Renal cortical epithelial cell (primary cell): Measurements from ENCODE around the gene ZNF780A. TPM values are rescaled to one million over a fixed set of nuclear protein-coding genes. Genes with fewer than 3 reads are reported as not detected.

Source experiments
- total RNA-seq: library from RNA; depleted of rRNA; stranded (reverse); fragments of >200 nt; gene quantifications from 2 replicates; pipeline ENCODE4 v1.2.3, GENCODE V29; 2014

ZNF780A gene
- total RNA-seq, 1 donor from 2014 or later = 40.4 TPM

Other genes starting within 250 kb of the ZNF780A start
- gene FBL, start 244.6 kb downstream of the ZNF780A start, total RNA-seq = 89.2 and 159 TPM in 2 replicates
- 1.9 and 26.3 TPM in 2 replicates for gene FCGBP, start 156.3 kb downstream of the ZNF780A start, total RNA-seq
- gene PSMC4, start 119.8 kb downstream of the ZNF780A start, total RNA-seq = 128 and 155 TPM in 2 replicates
- 0.52 and 5.7 TPM in 2 replicates for gene ZNF546, start 93.9 kb downstream of the ZNF780A start, total RNA-seq
- gene ZNF780B, start 34.7 kb downstream of the ZNF780A start, total RNA-seq = 4.5 and 33.2 TPM in 2 replicates
- 5.6 and 11.2 TPM in 2 replicates for gene MAP3K10, start 100.5 kb upstream of the ZNF780A start, total RNA-seq
- gene TTC9B, start 127.4 kb upstream of the ZNF780A start, total RNA-seq = not detected in 2 replicates
- 0.05 and 0.52 TPM in 2 replicates for gene CCNP, start 135.7 kb upstream of the ZNF780A start, total RNA-seq
- 65.8 and 111 TPM in 2 replicates for gene AKT2, start 194.4 kb upstream of the ZNF780A start, total RNA-seq